HG02588 (cell line): ENCODE measurements around the gene EIF4EBP2.

Experiments used
- ATAC-seq: cut with Tn5 transposase; IDR thresholded peaks from one replicate; pipeline ENCODE4 v1.9.1; 2021; ENCODE audit warnings: mild to moderate bottlenecking, moderate library complexity; ENCODE audit not compliant: unreplicated experiment

The EIF4EBP2 gene

GRCh38 chr10:70430493-70431445, 26.8 kb downstream of the EIF4EBP2 start:
- ATAC-seq, result no peak

DNA sequence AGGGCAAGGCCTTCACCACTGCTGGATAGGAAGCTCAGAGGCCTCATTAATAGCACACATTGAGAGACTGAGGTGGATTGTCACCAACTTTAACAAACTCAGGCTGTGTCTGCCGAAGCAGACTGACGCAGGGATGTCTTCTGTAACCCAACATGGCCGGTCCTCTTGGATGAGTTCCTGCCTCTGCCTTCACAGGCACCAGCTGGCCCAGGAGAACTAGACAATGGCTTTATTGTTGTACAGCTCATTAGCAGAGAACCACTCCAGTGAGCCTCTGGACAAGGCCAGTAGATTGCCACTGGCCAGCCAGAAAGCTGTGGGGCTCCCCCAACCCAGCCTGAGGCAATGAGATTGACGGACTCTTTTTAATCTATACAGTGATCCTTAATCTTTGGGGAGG, 28.2 kb downstream of the EIF4EBP2 start:
- no peak for ATAC-seq

DNA sequence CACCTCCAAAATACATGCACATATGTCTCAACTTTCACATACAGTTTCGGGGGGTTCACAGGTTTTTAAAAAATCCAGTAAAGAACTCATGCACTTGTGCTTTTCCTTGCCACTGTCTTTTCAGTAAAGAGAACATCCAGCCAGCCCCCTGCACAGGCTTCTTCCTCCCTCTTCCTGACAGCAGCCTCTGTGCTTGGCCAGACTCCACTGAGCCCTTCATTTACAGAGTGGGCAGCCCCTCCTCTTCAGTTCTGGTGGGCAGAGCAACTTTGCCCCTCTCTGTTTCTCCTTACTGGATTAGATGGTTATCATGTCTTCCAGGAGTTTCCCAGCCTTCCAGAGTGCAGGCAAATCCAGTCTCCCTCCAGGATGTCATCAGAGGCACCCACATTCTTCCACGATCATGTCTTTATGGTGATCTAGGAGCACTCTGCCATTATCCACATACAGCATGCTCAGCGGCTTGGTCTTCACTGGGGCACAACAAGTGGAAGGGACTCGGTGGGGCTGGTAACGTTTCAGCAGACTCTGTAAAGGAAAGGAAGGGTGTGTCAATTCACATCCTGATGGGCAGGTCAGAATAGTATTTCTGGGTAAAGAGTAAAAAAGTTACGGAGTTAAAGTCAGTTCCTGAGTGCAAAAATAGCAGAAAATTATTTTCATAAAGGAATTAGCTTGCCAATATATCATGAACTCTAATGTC, 28.8 kb downstream of the EIF4EBP2 start:
- no peak for ATAC-seq

GRCh38 chr10:70433581-70434280, 29.8 kb downstream of the EIF4EBP2 start:
- ATAC-seq, result no peak

DNA sequence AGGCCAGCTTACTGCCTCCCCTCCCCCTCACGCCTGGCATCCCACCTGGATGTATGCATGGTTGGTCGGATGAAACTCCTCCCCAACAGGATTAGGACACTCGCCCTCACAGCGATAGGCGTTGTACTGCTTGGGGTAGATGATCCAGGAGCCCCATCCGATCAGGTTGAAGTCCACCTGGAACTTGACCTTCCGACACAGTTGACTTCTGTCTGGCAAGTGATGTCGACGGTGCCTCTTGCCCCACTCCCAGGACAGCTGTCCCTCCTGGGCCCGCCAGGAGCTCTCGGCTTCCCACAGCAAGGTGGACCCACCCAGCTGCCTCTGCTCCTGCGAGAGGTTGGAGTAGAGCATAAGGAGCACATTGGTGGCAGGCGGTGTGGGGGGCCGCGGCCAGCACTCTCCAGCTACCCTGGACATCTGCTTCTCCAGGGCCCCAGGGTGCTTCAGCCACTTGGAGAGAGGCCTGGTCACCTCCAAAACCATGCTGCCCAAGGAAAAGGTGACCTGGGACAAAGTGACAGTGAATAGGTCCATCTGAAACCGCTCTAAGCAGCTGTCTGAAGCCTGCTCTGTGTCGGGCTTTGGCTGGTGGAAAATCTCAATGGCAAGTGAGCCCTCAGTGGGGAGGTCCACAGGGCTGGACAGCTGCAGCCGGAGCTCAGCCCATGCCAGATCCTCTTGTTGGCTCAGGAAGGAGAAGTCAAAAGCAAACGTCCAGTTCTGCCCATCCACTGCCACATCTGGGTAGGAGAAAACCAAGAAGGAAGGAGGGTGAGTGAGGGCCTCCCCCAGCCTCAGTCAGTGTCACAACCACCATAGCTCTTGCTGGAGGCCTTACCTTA, 31.5 kb downstream of the EIF4EBP2 start:
- no peak for ATAC-seq

DNA sequence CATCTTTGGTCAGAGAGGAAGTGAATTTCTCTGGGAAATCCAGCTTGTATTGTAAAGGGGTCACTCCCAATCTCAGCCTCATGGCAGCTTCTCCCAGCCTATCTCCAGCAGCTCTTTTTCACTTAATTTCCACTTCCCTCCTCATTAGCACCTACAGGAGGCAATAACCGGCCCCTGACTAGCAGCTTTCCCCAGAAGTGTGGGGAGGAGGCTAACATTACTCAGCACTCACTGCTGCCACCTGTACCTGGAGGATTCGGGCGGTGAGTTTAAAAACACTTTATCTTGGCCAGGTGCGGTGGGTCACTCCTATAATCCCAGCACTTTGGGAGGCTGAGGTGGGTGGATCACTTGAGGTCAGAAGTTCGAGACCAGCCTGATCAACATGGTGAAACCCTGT, 33.8 kb downstream of the EIF4EBP2 start:
- no peak for ATAC-seq

DNA sequence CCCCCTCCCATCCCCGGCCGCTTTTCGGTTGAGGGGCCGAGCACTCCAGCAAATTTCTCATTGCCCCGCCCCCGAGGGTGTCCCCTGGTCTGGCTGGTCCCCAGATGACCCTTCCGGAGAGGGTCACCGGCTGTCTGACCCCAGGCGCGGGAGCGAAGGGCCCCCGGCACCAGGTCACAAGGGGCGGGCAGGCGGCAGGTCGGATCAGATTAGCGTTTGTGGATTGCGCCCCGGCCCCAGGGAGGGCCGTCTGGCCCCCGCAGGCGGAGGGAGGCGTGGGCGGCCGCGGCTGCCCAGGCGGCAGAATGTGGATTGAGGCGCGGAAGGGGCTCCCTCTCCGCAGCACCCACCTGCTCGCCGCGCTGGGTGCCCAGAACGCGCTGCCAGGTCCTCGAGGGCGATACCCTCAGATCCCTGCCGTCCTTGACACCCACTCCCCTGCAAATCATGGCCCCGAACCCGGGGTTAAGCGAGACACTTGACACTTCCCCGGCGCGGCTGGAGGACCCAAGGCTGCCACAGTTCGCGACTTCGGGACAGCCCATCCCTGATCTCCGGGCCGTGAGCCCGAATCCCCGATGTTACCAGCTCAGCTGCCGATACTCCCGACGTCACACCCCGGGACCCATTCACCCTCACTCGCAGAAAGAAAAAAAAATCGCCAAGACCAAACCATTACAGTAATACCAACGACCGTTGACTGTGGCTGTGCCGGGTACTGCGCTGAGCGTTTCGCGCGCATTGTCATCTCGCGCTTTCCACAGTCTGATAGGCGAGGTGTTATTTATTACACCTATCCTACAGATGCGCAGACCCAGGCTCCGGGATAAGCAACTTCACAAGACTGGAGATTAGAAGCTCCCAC, 36.6 kb downstream of the EIF4EBP2 start:
- ATAC-seq, result no peak

- no peak for ATAC-seq
These were observed 37.4 kb downstream of the EIF4EBP2 start, which contains the start of gene NODAL for GRCh38 chr10:70441161-70441894. NODAL (minus strand) TSS chr10:70441681; CDS start chr10:70441667, 14 bp downstream.

DNA sequence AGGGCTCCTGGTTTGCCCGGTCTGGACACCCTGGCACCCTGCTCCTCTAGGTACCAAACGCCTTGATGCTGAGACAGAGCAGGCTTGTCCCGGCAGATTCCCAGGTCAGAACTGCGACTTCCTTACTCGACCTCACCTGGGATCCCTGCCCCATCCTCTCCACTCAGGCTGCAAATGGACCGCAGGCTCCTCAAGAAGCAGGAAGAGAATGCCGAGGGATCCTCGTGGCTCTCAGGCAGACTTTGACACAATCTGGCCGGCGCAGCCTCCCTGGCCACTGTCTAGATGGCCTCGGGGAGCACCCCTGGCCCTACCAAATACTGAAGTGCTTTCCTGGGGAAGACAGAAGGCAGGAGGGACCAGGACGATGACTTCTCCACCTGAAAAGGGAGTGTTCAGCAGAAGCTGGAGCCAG, 38.0 kb downstream of the EIF4EBP2 start:
- ATAC-seq, result no peak

DNA sequence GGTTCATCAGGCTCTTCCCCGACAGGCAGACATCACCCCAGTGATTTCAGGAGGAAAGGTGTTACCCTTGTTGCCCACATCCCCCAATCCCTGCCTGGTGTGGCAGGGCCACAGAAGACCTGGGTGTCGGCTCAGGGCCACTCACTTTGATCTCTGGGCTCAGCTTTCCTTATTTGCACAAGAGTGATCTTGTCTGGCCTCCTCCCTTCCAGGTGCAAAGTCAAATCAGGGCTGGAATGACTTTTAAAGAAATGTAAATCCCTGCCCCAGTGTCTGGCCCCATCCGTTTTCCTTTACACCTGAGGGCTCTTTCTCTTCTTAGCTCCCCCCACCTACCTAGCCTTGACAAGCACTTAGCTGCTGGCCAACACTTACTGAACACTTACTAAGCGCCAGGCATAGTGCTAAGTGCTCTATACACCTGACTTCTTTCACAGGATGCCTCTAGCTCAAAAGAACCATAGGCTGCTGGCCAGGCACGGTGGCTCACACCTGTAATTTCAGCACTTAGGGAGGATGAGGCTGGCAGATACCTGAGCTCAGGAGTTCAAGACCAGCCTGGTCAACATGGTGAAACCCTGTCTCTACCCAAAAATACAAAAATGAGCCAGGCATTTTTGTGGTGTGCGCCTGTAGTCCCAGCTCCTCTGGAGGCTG, 38.5 kb downstream of the EIF4EBP2 start:
- no peak for ATAC-seq

DNA sequence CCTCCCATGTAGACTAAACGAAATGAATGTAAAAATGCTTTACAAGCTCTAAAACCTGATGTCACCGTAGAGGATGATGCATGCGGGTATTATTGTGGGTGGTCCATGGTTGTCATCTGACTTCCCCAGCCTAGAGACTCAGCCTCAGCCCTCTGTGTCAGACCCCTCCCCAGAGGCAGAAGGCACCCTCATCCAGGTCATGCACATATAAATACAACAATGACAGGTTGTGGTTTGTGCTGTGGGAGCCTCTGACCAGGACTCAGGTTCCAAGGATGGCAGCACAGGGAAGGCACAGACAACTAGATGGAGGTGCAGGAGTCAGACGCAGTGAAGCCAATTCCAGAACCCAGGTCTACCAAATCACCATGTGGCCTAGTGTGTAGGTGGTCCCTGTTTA, 40.8 kb downstream of the EIF4EBP2 start:
- ATAC-seq, result no peak

GRCh38 chr10:70445718-70446657, 42.0 kb downstream of the EIF4EBP2 start:
- ATAC-seq, result no peak

DNA sequence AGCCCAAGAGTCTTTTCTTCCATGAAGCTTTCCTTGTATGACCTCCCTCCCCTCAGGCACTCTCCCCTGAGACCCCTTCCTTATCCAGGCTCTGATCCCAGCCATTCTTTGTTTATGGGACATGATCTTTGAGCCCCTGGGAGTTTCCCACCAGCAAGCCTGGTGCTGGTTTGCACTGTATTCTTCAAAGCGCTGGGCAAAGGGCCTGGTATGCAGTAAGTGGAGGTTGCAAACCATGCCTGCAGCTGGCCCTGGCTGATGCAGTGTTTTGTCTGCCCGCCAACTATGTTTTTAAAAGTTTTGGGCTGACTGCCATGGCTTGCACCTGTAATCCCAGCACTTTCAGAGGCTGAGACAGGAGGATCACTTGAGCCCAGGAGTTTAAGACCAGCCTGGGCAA, 44.3 kb downstream of the EIF4EBP2 start:
- no peak for ATAC-seq

DNA sequence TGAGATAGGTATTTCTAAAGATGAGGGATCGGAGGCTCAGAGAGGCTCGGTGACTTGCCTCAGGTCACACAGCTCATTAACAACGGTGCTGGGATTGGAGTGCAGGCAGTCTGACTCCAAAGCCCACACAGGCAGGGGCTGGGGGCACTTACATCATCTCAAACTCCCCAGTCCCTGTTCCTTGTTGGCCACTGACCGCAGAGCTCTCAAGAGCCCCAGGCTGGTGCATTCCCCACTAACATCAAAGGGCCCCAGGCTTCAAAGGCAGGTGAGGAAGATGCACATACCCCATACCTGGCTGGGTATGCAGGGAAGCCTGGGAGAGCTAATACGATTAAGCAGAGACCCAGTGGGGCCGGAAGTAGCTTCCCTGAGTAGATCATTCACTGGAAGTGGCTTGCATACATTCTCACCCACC, 51.3 kb downstream of the EIF4EBP2 start:
- no peak for ATAC-seq

DNA sequence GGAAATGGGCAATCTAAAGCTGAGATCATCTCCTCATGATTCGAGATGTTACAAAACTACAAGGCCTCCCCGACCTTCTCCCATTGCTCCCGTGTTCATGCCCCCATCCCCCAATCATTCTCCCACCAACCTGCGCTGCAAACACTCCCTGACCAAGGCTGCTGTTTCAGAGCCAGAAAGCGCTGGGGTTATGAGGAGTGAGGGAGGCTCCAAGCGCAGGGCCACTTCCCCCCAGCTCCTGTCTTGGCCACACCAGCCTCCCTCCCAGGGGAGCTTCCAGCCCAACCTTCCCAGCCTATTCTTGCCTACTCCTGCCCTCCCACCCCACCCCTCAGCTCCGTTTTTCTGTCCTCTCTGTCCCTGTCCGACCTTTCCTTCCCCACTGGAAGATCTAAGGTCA, 52.2 kb downstream of the EIF4EBP2 start:
- ATAC-seq, result no peak

- ATAC-seq, result no peak
These were observed 53.9 kb downstream of the EIF4EBP2 start for GRCh38 chr10:70457759-70458305.
